ENCODE results near the gene BBS9.

DNA sequence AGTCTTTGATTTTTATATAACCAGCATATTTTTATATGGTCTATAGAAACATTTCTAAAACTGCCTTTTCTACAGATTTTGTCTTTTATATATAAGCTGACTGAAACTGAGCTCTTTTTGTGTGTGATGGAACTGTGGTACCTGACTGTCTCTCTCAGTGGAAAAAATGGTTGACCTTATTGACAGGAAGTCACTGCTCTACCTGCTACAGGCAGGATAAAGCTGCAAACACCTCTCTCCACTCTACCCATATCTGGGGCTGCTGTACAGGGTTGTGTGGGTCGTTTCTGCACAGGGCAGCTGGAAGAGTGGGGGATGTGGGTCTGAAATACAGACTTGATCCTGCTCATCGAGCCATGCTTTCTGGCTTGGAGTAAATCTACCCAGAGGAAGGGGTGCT, 48.5 kb downstream of the BBS9 start:
- TF ChIP-seq, protein P1, sequence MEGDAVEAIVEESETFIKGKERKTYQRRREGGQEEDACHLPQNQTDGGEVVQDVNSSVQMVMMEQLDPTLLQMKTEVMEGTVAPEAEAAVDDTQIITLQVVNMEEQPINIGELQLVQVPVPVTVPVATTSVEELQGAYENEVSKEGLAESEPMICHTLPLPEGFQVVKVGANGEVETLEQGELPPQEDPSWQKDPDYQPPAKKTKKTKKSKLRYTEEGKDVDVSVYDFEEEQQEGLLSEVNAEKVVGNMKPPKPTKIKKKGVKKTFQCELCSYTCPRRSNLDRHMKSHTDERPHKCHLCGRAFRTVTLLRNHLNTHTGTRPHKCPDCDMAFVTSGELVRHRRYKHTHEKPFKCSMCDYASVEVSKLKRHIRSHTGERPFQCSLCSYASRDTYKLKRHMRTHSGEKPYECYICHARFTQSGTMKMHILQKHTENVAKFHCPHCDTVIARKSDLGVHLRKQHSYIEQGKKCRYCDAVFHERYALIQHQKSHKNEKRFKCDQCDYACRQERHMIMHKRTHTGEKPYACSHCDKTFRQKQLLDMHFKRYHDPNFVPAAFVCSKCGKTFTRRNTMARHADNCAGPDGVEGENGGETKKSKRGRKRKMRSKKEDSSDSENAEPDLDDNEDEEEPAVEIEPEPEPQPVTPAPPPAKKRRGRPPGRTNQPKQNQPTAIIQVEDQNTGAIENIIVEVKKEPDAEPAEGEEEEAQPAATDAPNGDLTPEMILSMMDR (IDR thresholded peaks at IDR 0.05): no peak
- TF ChIP-seq POLR2A (IDR thresholded peaks at IDR 0.05): no peak
